Thyroid gland (tissue), 4 donors: Measurements from ENCODE around the gene HDAC5. TPM values are rescaled to one million over a fixed set of nuclear protein-coding genes. Genes with fewer than 3 reads are reported as not detected.

Source experiments
- DNase-seq, 2 donors: peaks; one replicate each; pipeline ENCODE4 v3.0.0-alpha.2; 2019
- H3K27ac ChIP-seq, 3 donors: fragments of 200-600 bp; sonication (generic); 1 replicate in 2 of 3; 2 replicates in 1 of 3; pipeline ENCODE4 v1.5.1; 2016 to 2019; ENCODE audit warnings: mild to moderate bottlenecking in 1 of 3, moderate library complexity in 1 of 3
- H3K27me3 ChIP-seq: fragments of 200-600 bp; sonication (generic); one replicate; pipeline ENCODE4 v1.5.1; 2019
- H3K36me3 ChIP-seq, 2 donors: fragments of 200-600 bp; sonication (generic); one replicate each; pipeline ENCODE4 v1.5.1; 2016 to 2019
- H3K4me1 ChIP-seq, 2 donors: fragments of 200-600 bp; sonication (generic); one replicate each; pipeline ENCODE4 v1.5.1; 2017 to 2019
- H3K4me3 ChIP-seq, 3 donors: fragments of 200-600 bp; sonication (generic); replicated peaks in 1 of 3; 1 replicate in 2 of 3; 2 replicates in 1 of 3; pipeline ENCODE4 v1.5.1; 2016; ENCODE audit warnings: mild to moderate bottlenecking in 1 of 3
- H3K9me3 ChIP-seq: fragments of 200-600 bp; sonication (generic); one replicate; pipeline ENCODE4 v1.5.1; 2017
- CTCF ChIP-seq, 6 experiments: fragments of 200-600 bp in 3 of 6; fragments of 450-650 bp in 3 of 6; sonication (generic) in 3 of 6; IDR thresholded peaks; one replicate each; pipeline ENCODE4 v1.5.1; 2016 to 2019; ENCODE audit warnings: antibody characterized with exemption in 6 of 6, mild to moderate bottlenecking in 2 of 6, inconsistent platforms in 1 of 6, moderate library complexity in 1 of 6
- POLR2A ChIP-seq, 2 donors: fragments of 450-650 bp; IDR thresholded peaks; one replicate each; pipeline ENCODE4 v1.6.1; 2017; ENCODE audit warnings: antibody characterized with exemption in 2 of 2, mild to moderate bottlenecking in 2 of 2, moderate library complexity in 1 of 2
- WGBS, 2 donors: methylation state at CpG; one replicate each; pipeline ENCODE4 v1.1.5; 2017; 5-methylcytosine and 5-hydroxymethylcytosine counted together
- intact Hi-C: fragments of 100-400 bp; cut with DNase I; formaldehyde crosslinking; loops from one replicate; pipeline ENCODE4 v1.15.1; 2023
- total RNA-seq, 4 donors: library from RNA; depleted of rRNA; stranded (reverse); fragments of >200 nt; gene quantifications; one replicate each; pipeline ENCODE4 v1.2.3, GENCODE V29; 2016

The HDAC5 gene
- total RNA-seq, 4 donors from 2014 or later: 69.5 to 142 (median 107) TPM

GRCh38 chr17:44095647-44096496 is 27.6 kb downstream of the HDAC5 start:
- intact Hi-C loops: no loop called here
- H3K9me3 ChIP-seq: no peaks in the 10 kb centered on the region
- no peak overlapping the region for H3K4me3 ChIP-seq
- 26% methylated on average over 12 of the region's 12 CpGs for WGBS, 2 donors
- peak overlapping the region; percentile 82 to 89 (median 83) for H3K27ac ChIP-seq
- DNase-seq: peak; percentile 64 to 66
- peaks cover 27% of the 10 kb centered on the region in 2 donors for H3K36me3 ChIP-seq
- no peaks in the 10 kb centered on the region for H3K27me3 ChIP-seq
- H3K4me1 ChIP-seq: peaks cover 32 to 41% of the 10 kb centered on the region in 2 donors
- peak in 1 of 2 donors; percentile 5 for TF ChIP-seq POLR2A (IDR thresholded peaks at IDR 0.05)
- no peak for TF ChIP-seq CTCF (IDR thresholded peaks at IDR 0.05)

- no peaks in the 10 kb centered on the region for H3K27me3 ChIP-seq
- H3K4me1 ChIP-seq: peaks cover 32 to 41% of the 10 kb centered on the region in 2 donors
- TF ChIP-seq POLR2A (IDR thresholded peaks at IDR 0.05) (no peak), CTCF (IDR thresholded peaks at IDR 0.05) (no peak)
- H3K27ac ChIP-seq: peak overlapping the region in 2 of 3 donors; percentile 83 to 89
- H3K36me3 ChIP-seq: peaks cover 31 to 33% of the 10 kb centered on the region in 2 donors
- 35 to 41% methylated on average over 2 of the region's 2 CpGs for WGBS, 2 donors
- intact Hi-C loops: no loop called here
- no peaks in the 10 kb centered on the region for H3K9me3 ChIP-seq
- DNase-seq: no peak
- no peak overlapping the region for H3K4me3 ChIP-seq
These were observed 28.1 kb downstream of the HDAC5 start for GRCh38 chr17:44095388-44095646.

- H3K9me3 ChIP-seq: no peaks in the 10 kb centered on the region
- H3K36me3 ChIP-seq: peaks cover 31 to 36% of the 10 kb centered on the region in 2 donors
- H3K27ac ChIP-seq: peak overlapping the region in 2 of 3 donors; percentile 83 to 89
- H3K27me3 ChIP-seq: no peaks in the 10 kb centered on the region
- TF ChIP-seq CTCF (IDR thresholded peaks at IDR 0.05) (no peak), POLR2A (IDR thresholded peaks at IDR 0.05) (no peak)
- no peak for DNase-seq
- intact Hi-C loops: no loop called here
- no peak overlapping the region for H3K4me3 ChIP-seq
- peaks cover 32 to 41% of the 10 kb centered on the region in 2 donors for H3K4me1 ChIP-seq
- WGBS, 2 donors: 88 to 90% methylated on average over 8 of the region's 8 CpGs
These were observed 28.6 kb downstream of the HDAC5 start for GRCh38 chr17:44094701-44095387.

GRCh38 chr17:44093231-44093900 is 30.1 kb downstream of the HDAC5 start:
- intact Hi-C loops: no loop called here
- Histone ChIP-seq H3K4me3 (no peak overlapping the region), H3K9me3 (no peaks in the 10 kb centered on the region), H3K27ac (no peak overlapping the region), H3K27me3 (no peaks in the 10 kb centered on the region), H3K4me1 (peaks cover 32 to 33% of the 10 kb centered on the region in 2 donors), H3K36me3 (peaks cover 38 to 48% of the 10 kb centered on the region in 2 donors)
- TF ChIP-seq CTCF (IDR thresholded peaks at IDR 0.05) (no peak), POLR2A (IDR thresholded peaks at IDR 0.05) (no peak)
- 89 to 94% methylated on average over 10 to 13 of the region's 21 CpGs for WGBS, 2 donors
- no peak for DNase-seq
